ENCODE results near the gene DGKB.

DNA sequence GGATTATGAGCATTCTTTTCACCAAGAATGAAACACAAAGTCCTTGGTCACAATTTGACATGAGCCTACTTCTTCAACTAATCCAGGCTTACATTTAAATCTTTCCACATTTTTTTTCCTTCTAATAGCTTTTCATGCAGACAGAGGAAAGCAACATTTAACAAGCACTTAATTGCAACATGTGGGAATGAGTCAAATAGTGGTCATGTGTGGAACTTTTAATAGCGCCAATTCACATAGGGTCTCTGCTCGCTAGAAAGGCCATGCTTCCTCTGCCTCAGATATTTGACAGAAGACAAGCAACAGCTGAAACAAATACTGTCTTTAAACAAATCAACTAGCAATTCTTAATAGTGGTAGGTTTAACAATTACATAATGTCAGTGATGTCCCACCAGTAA lies 627.2 kb downstream of the DGKB start:
- TF ChIP-seq, protein P1, sequence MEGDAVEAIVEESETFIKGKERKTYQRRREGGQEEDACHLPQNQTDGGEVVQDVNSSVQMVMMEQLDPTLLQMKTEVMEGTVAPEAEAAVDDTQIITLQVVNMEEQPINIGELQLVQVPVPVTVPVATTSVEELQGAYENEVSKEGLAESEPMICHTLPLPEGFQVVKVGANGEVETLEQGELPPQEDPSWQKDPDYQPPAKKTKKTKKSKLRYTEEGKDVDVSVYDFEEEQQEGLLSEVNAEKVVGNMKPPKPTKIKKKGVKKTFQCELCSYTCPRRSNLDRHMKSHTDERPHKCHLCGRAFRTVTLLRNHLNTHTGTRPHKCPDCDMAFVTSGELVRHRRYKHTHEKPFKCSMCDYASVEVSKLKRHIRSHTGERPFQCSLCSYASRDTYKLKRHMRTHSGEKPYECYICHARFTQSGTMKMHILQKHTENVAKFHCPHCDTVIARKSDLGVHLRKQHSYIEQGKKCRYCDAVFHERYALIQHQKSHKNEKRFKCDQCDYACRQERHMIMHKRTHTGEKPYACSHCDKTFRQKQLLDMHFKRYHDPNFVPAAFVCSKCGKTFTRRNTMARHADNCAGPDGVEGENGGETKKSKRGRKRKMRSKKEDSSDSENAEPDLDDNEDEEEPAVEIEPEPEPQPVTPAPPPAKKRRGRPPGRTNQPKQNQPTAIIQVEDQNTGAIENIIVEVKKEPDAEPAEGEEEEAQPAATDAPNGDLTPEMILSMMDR (IDR thresholded peaks at IDR 0.05; ENCODE audit: poor library complexity) = no peak
- no peak for TF ChIP-seq EZH2phosphoT487 (IDR thresholded peaks at IDR 0.05; ENCODE audit: low read depth, severe bottlenecking, unreplicated experiment)
